GM12873 (cell line): ENCODE data around the gene LMF1.

Source experiments
- CTCF ChIP-seq: IDR thresholded peaks from 2 replicates; pipeline ENCODE4 v1.5.1; 2012; ENCODE audit warnings: low read depth, mild to moderate bottlenecking, moderate library complexity, low read length, control low read depth; ENCODE audit not compliant: insufficient read depth; ENCODE audit errors: missing control alignments

LMF1 gene

GRCh38 chr16:981695-982144 lies 10.9 kb upstream of the LMF1 start, which contains the start of gene SOX8:
Gene SOX8 (plus strand): TSS chr16:981770. CDS start chr16:981923, 153 bp downstream.
- TF ChIP-seq CTCF, result no peak

GRCh38 chr16:980595-980854 lies 9.7 kb upstream of the LMF1 start:
- no peak for TF ChIP-seq CTCF

GRCh38 chr16:979859-980594 lies 9.2 kb upstream of the LMF1 start:
- no peak for TF ChIP-seq CTCF

- no peak for TF ChIP-seq CTCF
Measured at GRCh38 chr16:979147-979546, 8.4 kb upstream of the LMF1 start.

- no peak for TF ChIP-seq CTCF
Measured at GRCh38 chr16:978403-978802, 7.6 kb upstream of the LMF1 start.

- TF ChIP-seq CTCF, result no peak
Measured at GRCh38 chr16:977896-978295, 7.1 kb upstream of the LMF1 start.

GRCh38 chr16:977081-977701 lies 6.4 kb upstream of the LMF1 start:
- no peak for TF ChIP-seq CTCF
